IMR-90 (cell line): ENCODE results near the gene MAN1C1. TPM values are rescaled to one million over a fixed set of nuclear protein-coding genes. Genes with fewer than 3 reads are reported as not detected.

Experiments
- ATAC-seq: fragments of 200-7000 bp; cut with Tn5 transposase; 2 replicates; pipeline ENCODE4 v1.9.1; 2020; ENCODE audit warnings: low read depth, mild to moderate bottlenecking, moderate library complexity
- BruUV-seq: library from RNA; stranded (reverse); fragments of 400-500 nt; replicated peaks from 2 replicates; lab custom pipeline; 2021; lab: Mats Ljungman, UMichigan
- CTCF ChIA-PET: fragments of 300-600 bp; formaldehyde crosslinking; extraction: SDS; loops from one replicate; lab custom pipeline; 2021; ENCODE audit warnings: antibody characterized with exemption; lab: Yijun Ruan, JAX
- POLR2A ChIA-PET: fragments of 300-600 bp; sonication (Branson Sonifier 250); formaldehyde crosslinking; loops from one replicate; lab custom pipeline; 2022; ENCODE audit warnings: antibody characterized with exemption; ENCODE audit not compliant: unreplicated experiment; lab: Charles Lee
- DNase-seq: peaks from one replicate; pipeline ENCODE4 v3.0.0; 2013
- H2AFZ ChIP-seq: replicated peaks from 2 replicates; pipeline ENCODE3; 2013; ENCODE audit warnings: low read length, mild to moderate bottlenecking; ENCODE audit not compliant: poor library complexity
- H2AK5ac ChIP-seq: 2 replicates; pipeline ENCODE4 v1.6.1; 2013; ENCODE audit warnings: low read depth, low read length, inconsistent platforms
- H2AK9ac ChIP-seq: replicated peaks from 2 replicates; pipeline ENCODE3; 2013; ENCODE audit warnings: mild to moderate bottlenecking, low read depth, low read length, moderate library complexity; ENCODE audit not compliant: poor library complexity
- H2BK120ac ChIP-seq: 2 replicates; pipeline ENCODE4 v1.6.1; 2013; ENCODE audit warnings: low read depth, low read length, inconsistent platforms
- H2BK15ac ChIP-seq: 3 replicates; pipeline ENCODE4 v1.6.1; 2013; ENCODE audit warnings: low read depth, low read length, inconsistent platforms
- H2BK20ac ChIP-seq: 2 replicates; pipeline ENCODE4 v1.6.1; 2013; ENCODE audit warnings: low read depth, mild to moderate bottlenecking, inconsistent platforms, low read length, moderate library complexity
- H2BK5ac ChIP-seq: 2 replicates; pipeline ENCODE4 v1.6.1; 2013; ENCODE audit warnings: mild to moderate bottlenecking, low read depth, low read length, inconsistent platforms; ENCODE audit not compliant: poor library complexity, severe bottlenecking
- H3K14ac ChIP-seq: replicated peaks from 2 replicates; pipeline ENCODE4 v1.6.1; 2013; ENCODE audit warnings: low read depth, low read length, inconsistent platforms
- H3K18ac ChIP-seq: 2 replicates; pipeline ENCODE4 v1.6.1; 2013; ENCODE audit warnings: low read depth, low read length, control low read depth
- H3K23ac ChIP-seq: 2 replicates; pipeline ENCODE4 v1.6.1; 2013; ENCODE audit warnings: low read depth, low read length, inconsistent platforms
- H3K27ac ChIP-seq: 2 replicates; pipeline ENCODE4 v1.5.1; 2013; ENCODE audit warnings: mild to moderate bottlenecking, control low read depth, low read length; ENCODE audit not compliant: insufficient read depth
- H3K27me3 ChIP-seq: 2 replicates; pipeline ENCODE4 v1.6.1; 2013; ENCODE audit warnings: low read length; ENCODE audit not compliant: control insufficient read depth, insufficient read depth
- H3K36me3 ChIP-seq: 2 replicates; pipeline ENCODE4 v1.6.1; 2013; ENCODE audit warnings: low read length, mixed read lengths; ENCODE audit not compliant: control insufficient read depth, insufficient read depth
- H3K4ac ChIP-seq: 2 replicates; pipeline ENCODE4 v1.6.1; 2013; ENCODE audit warnings: low read depth, low read length, inconsistent platforms
- H3K4me1 ChIP-seq: 2 replicates; pipeline ENCODE4 v1.6.1; 2013; ENCODE audit warnings: low read length, mixed read lengths; ENCODE audit not compliant: control insufficient read depth, insufficient read depth
- H3K4me2 ChIP-seq: 2 replicates; pipeline ENCODE4 v1.6.1; 2013; ENCODE audit warnings: low read depth, mild to moderate bottlenecking, control low read depth, low read length, moderate library complexity
- H3K4me3 ChIP-seq: 2 replicates; pipeline ENCODE4 v1.5.1; 2013; ENCODE audit warnings: low read depth, mild to moderate bottlenecking, control low read depth, low read length, moderate library complexity; ENCODE audit not compliant: insufficient read depth
- H3K56ac ChIP-seq: 2 replicates; pipeline ENCODE4 v1.6.1; 2013; ENCODE audit warnings: low read length, inconsistent platforms; ENCODE audit not compliant: insufficient read depth; ENCODE audit errors: extremely low read depth
- H3K79me1 ChIP-seq, 2 experiments: 2 replicates each; pipeline ENCODE4 v1.6.1; 2013; ENCODE audit warnings: low read length in 2 of 2, inconsistent platforms in 1 of 2, low read depth in 1 of 2
- H3K9ac ChIP-seq: 2 replicates; pipeline ENCODE4 v1.6.1; 2013; ENCODE audit warnings: low read depth, low read length, control low read depth
- H3K9me1 ChIP-seq: 2 replicates; pipeline ENCODE4 v1.6.1; 2013; ENCODE audit warnings: low read length, inconsistent platforms; ENCODE audit not compliant: insufficient read depth
- H3K9me3 ChIP-seq: 2 replicates; pipeline ENCODE4 v1.6.1; 2013; ENCODE audit warnings: low read length; ENCODE audit not compliant: control insufficient read depth, insufficient read depth
- H4K20me1 ChIP-seq: 2 replicates; pipeline ENCODE4 v1.6.1; 2013; ENCODE audit warnings: low read length, inconsistent platforms; ENCODE audit not compliant: insufficient read depth
- H4K5ac ChIP-seq: 2 replicates; pipeline ENCODE4 v1.6.1; 2013; ENCODE audit warnings: mild to moderate bottlenecking, low read depth, low read length, control low read depth
- H4K8ac ChIP-seq, 2 experiments: 2 replicates each; pipeline ENCODE4 v1.6.1; 2013; ENCODE audit warnings: low read depth in 2 of 2, low read length in 2 of 2, control low read depth in 1 of 2, inconsistent platforms in 1 of 2
- H4K91ac ChIP-seq: 2 replicates; pipeline ENCODE4 v1.6.1; 2013; ENCODE audit warnings: low read depth, low read length, inconsistent platforms; ENCODE audit not compliant: insufficient read depth
- BHLHE40 ChIP-seq: fragments of 150-350 bp; IDR thresholded peaks from 2 replicates; pipeline ENCODE4 v1.6.1; 2016; ENCODE audit warnings: mild to moderate bottlenecking, low read depth, low read length
- CEBPB ChIP-seq: IDR thresholded peaks from 2 replicates; pipeline ENCODE4 v1.6.1; 2012; ENCODE audit warnings: low read depth, low read length, improper control_type of control experiment
- CHD1 ChIP-seq: IDR thresholded peaks from 2 replicates; pipeline ENCODE4 v1.6.1; 2012; ENCODE audit warnings: low read depth, low read length, improper control_type of control experiment
- CTCF ChIP-seq: conservative IDR thresholded peaks from 2 replicates; pipeline ENCODE4 v1.5.1; 2012; ENCODE audit warnings: mild to moderate bottlenecking, low read depth, low read length, improper control_type of control experiment
- ELK1 ChIP-seq: fragments of 150-350 bp; IDR thresholded peaks from 2 replicates; pipeline ENCODE4 v1.6.1; 2016; ENCODE audit warnings: low read depth, mild to moderate bottlenecking, low read length, moderate library complexity, borderline replicate concordance
- MAFK ChIP-seq: IDR thresholded peaks from 2 replicates; pipeline ENCODE4 v1.6.1; 2012; ENCODE audit warnings: low read depth, low read length, improper control_type of control experiment
- MAZ ChIP-seq: IDR thresholded peaks from 2 replicates; pipeline ENCODE4 v1.6.1; 2012; ENCODE audit warnings: low read depth, mild to moderate bottlenecking, low read length, improper control_type of control experiment, moderate library complexity, borderline replicate concordance
- MXI1 ChIP-seq: IDR thresholded peaks from 2 replicates; pipeline ENCODE4 v1.6.1; 2012; ENCODE audit warnings: low read depth, mild to moderate bottlenecking, low read length, moderate library complexity, borderline replicate concordance
- NFE2L2 ChIP-seq: fragments of 150-350 bp; IDR thresholded peaks from 2 replicates; pipeline ENCODE4 v1.6.1; 2016; ENCODE audit warnings: low read depth, mild to moderate bottlenecking, low read length
- POLR2A ChIP-seq: IDR thresholded peaks from 2 replicates; pipeline ENCODE4 v1.6.1; 2012; ENCODE audit warnings: mild to moderate bottlenecking, low read depth, low read length
- RAD21 ChIP-seq: IDR thresholded peaks from 2 replicates; pipeline ENCODE4 v1.6.1; 2012; ENCODE audit warnings: low read length, improper control_type of control experiment
- RCOR1 ChIP-seq: IDR thresholded peaks from 2 replicates; pipeline ENCODE4 v1.6.1; 2012; ENCODE audit warnings: mild to moderate bottlenecking, low read length, improper control_type of control experiment; ENCODE audit not compliant: insufficient replicate concordance
- RFX5 ChIP-seq: IDR thresholded peaks from 2 replicates; pipeline ENCODE4 v1.8.0; 2012; ENCODE audit warnings: low read depth, mild to moderate bottlenecking, low read length, moderate library complexity
- SMC3 ChIP-seq: fragments of 150-350 bp; IDR thresholded peaks from 2 replicates; pipeline ENCODE4 v1.6.1; 2016; ENCODE audit warnings: low read depth, mild to moderate bottlenecking, antibody characterized with exemption, low read length, moderate library complexity
- WGBS, 2 experiments: methylation state at CpG; one replicate each; pipeline versions ENCODE4 v1.1.5 to v1.1.7; 2013; ENCODE audit warnings: missing lambda C conversion rate in 2 of 2; ENCODE audit not compliant: insufficient read length in 1 of 2; ENCODE audit errors: extremely low coverage in 2 of 2; 5-methylcytosine and 5-hydroxymethylcytosine counted together
- dilution Hi-C: fragments of 300-500 bp; cut with HindIII; formaldehyde crosslinking; loops from one replicate; pipeline ENCODE4 v1.14.3; 2018; ENCODE audit warnings: low sequenced_read_pairs; ENCODE audit not compliant: unreplicated experiment
- in situ Hi-C: fragments of 300-500 bp; cut with MboI; formaldehyde crosslinking; loops from 3 replicates; pipeline ENCODE4 v1.14.3; 2019; ENCODE audit warnings: low sequenced_read_pairs, inconsistent platforms, mixed read lengths
- intact Hi-C: fragments of 100-400 bp; cut with micrococcal nuclease; formaldehyde crosslinking; loops from 2 replicates; pipeline ENCODE4 v1.10.0; 2022
- polyA plus RNA-seq, 3 experiments: library from polyadenylated mRNA; depleted of rRNA; stranded (reverse); fragments of >200 nt; gene quantifications; 2 replicates each; pipeline ENCODE4 v1.2.3, GENCODE V29; 2012; ENCODE audit warnings: low replicate concordance in 1 of 3
- total RNA-seq: library from RNA; depleted of rRNA; stranded (reverse); fragments of >200 nt; gene quantifications from 2 replicates; pipeline ENCODE4 v1.2.3, GENCODE V29; 2012

The MAN1C1 gene
- total and polyA plus RNA-seq, 2 of the 4 experiments (the other 2 are of a cell fraction): 3.2 to 11.3 TPM

- no peak for TF ChIP-seq MAZ
Observed at GRCh38 chr1:25620701-25621350, 4.2 kb downstream of the MAN1C1 start (continued).

GRCh38 chr1:25621876-25622275, 5.3 kb downstream of the MAN1C1 start:
- no peaks in the 10 kb centered on the region for H3K27me3 ChIP-seq
- POLR2A ChIA-PET: no interaction called here
- TF ChIP-seq MXI1 (no peak), MAFK (no peak), CEBPB (no peak), BHLHE40 (no peak), POLR2A (no peak), NFE2L2 (no peak), RAD21 (no peak), ELK1 (no peak), RCOR1 (no peak), CTCF (no peak), SMC3 (no peak), CHD1 (no peak), RFX5 (no peak), MAZ (no peak)

More at GRCh38 chr1:25621876-25622275, 5.3 kb downstream of the MAN1C1 start:
- Histone ChIP-seq H3K9me1 (0 out of 2 replicates have a peak, but pooled peaks cover 2% of the 10 kb centered on the region), H3K36me3 (no peaks in the 10 kb centered on the region; the same call in 1 of the 2 replicates), H3K4me2 (no peak overlapping the region), H3K9ac (no peak overlapping the region), H3K4ac (no peak overlapping the region), H4K91ac (no peak overlapping the region), H2AK9ac (no peak overlapping the region), H3K56ac (no peak overlapping the region), H2BK5ac (no peak overlapping the region), H2BK20ac (no peak overlapping the region), H3K79me1 (peaks cover 5 to 19% of the 10 kb centered on the region in 2 experiments; a peak in 2 of 4 replicates), H3K14ac (no peak overlapping the region), H2AK5ac (no peak overlapping the region), H2BK120ac (no peak overlapping the region), H4K8ac (no peak overlapping the region), H3K23ac (no peak overlapping the region), H3K4me1 (peaks cover 4% of the 10 kb centered on the region; the same call in 1 of the 2 replicates), H4K5ac (no peak overlapping the region), H4K20me1 (peaks cover 17% of the 10 kb centered on the region; the same call in 1 of the 2 replicates), H2BK15ac (no peak overlapping the region), H2AFZ (no peak overlapping the region), H3K9me3 (no peaks in the 10 kb centered on the region), H3K27ac (no peak overlapping the region), H3K18ac (no peak overlapping the region), H3K4me3 (no peak overlapping the region)
- CTCF ChIA-PET: no interaction called here
- DNase-seq (no peak), ATAC-seq (no peak)
- no TSS peak for BruUV-seq
- no CpG with 5 or more reads among the region's 5 CpGs for WGBS, 2 experiments
- dilution Hi-C loops: no loop called here
- in situ Hi-C loops: no loop called here
- intact Hi-C loops: no loop called here
